Panc1 (cell line): ENCODE data around the gene DTYMK. TPM values are rescaled to one million over a fixed set of nuclear protein-coding genes. Genes with fewer than 3 reads are reported as not detected.

Experiments
- ATAC-seq: fragments of 200-7000 bp; cut with Tn5 transposase; 2 replicates; pipeline ENCODE4 v1.9.1; 2020; ENCODE audit warnings: mild to moderate bottlenecking, moderate library complexity
- BruUV-seq: library from RNA; stranded (reverse); fragments of 400-500 nt; replicated peaks from 2 replicates; lab custom pipeline; 2021; lab: Mats Ljungman, UMichigan
- CTCF ChIA-PET: fragments of 300-600 bp; sonication (Branson Sonifier 250); formaldehyde crosslinking; loops from one replicate; lab custom pipeline; 2022; ENCODE audit warnings: antibody characterized with exemption; lab: Charles Lee
- POLR2A ChIA-PET: fragments of 300-600 bp; sonication (Branson Sonifier 250); formaldehyde crosslinking; loops from one replicate; lab custom pipeline; 2022; ENCODE audit warnings: antibody characterized with exemption; lab: Charles Lee
- DNase-seq: peaks from one replicate; pipeline ENCODE4 v3.0.0-alpha.2; 2010; ENCODE audit warnings: low read depth, low spot score
- H3K27ac ChIP-seq: 2 replicates; pipeline ENCODE4 v1.5.1; 2011; ENCODE audit warnings: mild to moderate bottlenecking, low read length, inconsistent platforms
- H3K27me3 ChIP-seq: fragments of 200-500 bp; sonication (Bioruptor generic); 2 replicates; pipeline ENCODE4 v1.6.0; 2014; ENCODE audit warnings: low read length, inconsistent platforms; ENCODE audit not compliant: control insufficient read depth, insufficient read depth
- H3K36me3 ChIP-seq: fragments of 200-500 bp; sonication (Bioruptor generic); 2 replicates; pipeline ENCODE4 v1.5.1; 2014; ENCODE audit warnings: inconsistent platforms, mild to moderate bottlenecking, low read length, moderate library complexity; ENCODE audit not compliant: control insufficient read depth, insufficient read depth
- H3K4me1 ChIP-seq: 2 replicates; pipeline ENCODE4 v1.5.1; 2011; ENCODE audit warnings: inconsistent platforms, mild to moderate bottlenecking, low read length, moderate library complexity; ENCODE audit not compliant: control insufficient read depth, insufficient read depth
- H3K4me3 ChIP-seq, 2 experiments: 2 replicates each; pipeline ENCODE4 v1.5.1; 2011 to 2012; ENCODE audit warnings: low read depth in 2 of 2, low read length in 2 of 2, mild to moderate bottlenecking in 2 of 2, inconsistent platforms in 1 of 2, moderate library complexity in 1 of 2
- H3K9me3 ChIP-seq: fragments of 200-500 bp; sonication (Bioruptor generic); 2 replicates; pipeline ENCODE4 v1.5.1; 2014; ENCODE audit warnings: low read depth, mild to moderate bottlenecking, inconsistent platforms, low read length, moderate library complexity; ENCODE audit not compliant: control insufficient read depth, insufficient read depth
- CTCF ChIP-seq: fragments of 450-650 bp; IDR thresholded peaks from 2 replicates; pipeline ENCODE4 v1.5.1; 2017; ENCODE audit warnings: mild to moderate bottlenecking
- POLR2AphosphoS5 ChIP-seq: IDR thresholded peaks from 2 replicates; pipeline ENCODE4 v1.6.1; 2012; ENCODE audit warnings: mild to moderate bottlenecking, low read depth, low read length, moderate library complexity
- REST ChIP-seq, 2 experiments: IDR thresholded peaks; 2 replicates each; pipeline ENCODE4 v1.6.1; 2011 to 2012; ENCODE audit warnings: low read depth in 2 of 2, control low read depth in 1 of 2, low read length in 1 of 2, mild to moderate bottlenecking in 1 of 2, moderate library complexity in 1 of 2; ENCODE audit not compliant: insufficient read depth in 1 of 2
- SIN3A ChIP-seq: IDR thresholded peaks from 2 replicates; pipeline ENCODE4 v1.6.1; 2012; ENCODE audit warnings: low read depth, mild to moderate bottlenecking, low read length, moderate library complexity, borderline replicate concordance; ENCODE audit not compliant: insufficient read depth
- TCF7L2 ChIP-seq: IDR thresholded peaks from 2 replicates; pipeline ENCODE4 v1.6.1; 2011; ENCODE audit warnings: mild to moderate bottlenecking, low read depth, low read length, inconsistent platforms
- in situ Hi-C: cut with HindIII; loops from 2 replicates; pipeline ENCODE4 v1.10.0; 2016; ENCODE audit warnings: low sequenced_read_pairs, low pct_unique_long_range_greater_than_20kb
- intact Hi-C: fragments of 100-400 bp; cut with micrococcal nuclease; formaldehyde crosslinking; loops from one replicate; pipeline ENCODE4 v1.10.0; 2022; ENCODE audit not compliant: unreplicated experiment
- total RNA-seq: library from RNA; stranded (reverse); gene quantifications from one replicate; pipeline ENCODE4 v1.2.1, GENCODE V29; 2021; ENCODE audit not compliant: unreplicated experiment

The DTYMK gene
- total RNA-seq, 1 experiment from 2014 or later: 122 TPM

GRCh38 chr2:241721852-241722251 is 35.2 kb upstream of the DTYMK start:
- BruUV-seq: no TSS peak
- Histone ChIP-seq H3K36me3 (no peaks in the 10 kb centered on the region), H3K4me3 (no peak overlapping the region), H3K4me1 (no peaks in the 10 kb centered on the region), H3K9me3 (no peaks in the 10 kb centered on the region), H3K27me3 (no peaks in the 10 kb centered on the region), H3K27ac (no peak overlapping the region)
- POLR2A ChIA-PET: no interaction called here
- DNase-seq (no peak), ATAC-seq (no peak)
- intact Hi-C loops (no loop called here), in situ Hi-C loops (no loop called here)
- CTCF ChIA-PET: no interaction called here
- no peak for TF ChIP-seq POLR2AphosphoS5
- TF ChIP-seq REST (IDR thresholded peaks at IDR 0.05; ENCODE audit: insufficient read depth in 1 of 2, low read depth in 2 of 2, low read length in 1 of 2): no peak
- no peak for TF ChIP-seq SIN3A
- TF ChIP-seq CTCF: no peak
- no peak for TF ChIP-seq TCF7L2

- CTCF ChIA-PET: no interaction called here
- in situ Hi-C loops: no loop called here
- POLR2A ChIA-PET: no interaction called here
- H3K36me3 ChIP-seq: no peaks in the 10 kb centered on the region
- DNase-seq (no peak), ATAC-seq (no peak)
- intact Hi-C loops: no loop called here
- no TSS peak for BruUV-seq
- no peaks in the 10 kb centered on the region for H3K4me1 ChIP-seq
- H3K27ac ChIP-seq: no peak overlapping the region
- TF ChIP-seq CTCF (no peak), SIN3A (no peak), POLR2AphosphoS5 (no peak), REST (IDR thresholded peaks at IDR 0.05; ENCODE audit: insufficient read depth in 1 of 2, low read depth in 2 of 2, low read length in 1 of 2) (no peak), TCF7L2 (no peak)
- H3K9me3 ChIP-seq: no peaks in the 10 kb centered on the region
- no peak overlapping the region for H3K4me3 ChIP-seq
- H3K27me3 ChIP-seq: no peaks in the 10 kb centered on the region
Measured at GRCh38 chr2:241720560-241720959, 33.9 kb upstream of the DTYMK start.
